Erythroblast (primary cell): ENCODE data around the gene SUPT3H.

Experiments used
- GATA1 ChIP-seq: IDR thresholded peaks from 2 replicates; pipeline ENCODE4 v1.6.1; 2011; ENCODE audit warnings: low read depth, mild to moderate bottlenecking, control low read depth, low read length, moderate library complexity
- POLR2A ChIP-seq: IDR thresholded peaks from 2 replicates; pipeline ENCODE4 v1.6.1; 2011; ENCODE audit warnings: mild to moderate bottlenecking, low read length

DNA sequence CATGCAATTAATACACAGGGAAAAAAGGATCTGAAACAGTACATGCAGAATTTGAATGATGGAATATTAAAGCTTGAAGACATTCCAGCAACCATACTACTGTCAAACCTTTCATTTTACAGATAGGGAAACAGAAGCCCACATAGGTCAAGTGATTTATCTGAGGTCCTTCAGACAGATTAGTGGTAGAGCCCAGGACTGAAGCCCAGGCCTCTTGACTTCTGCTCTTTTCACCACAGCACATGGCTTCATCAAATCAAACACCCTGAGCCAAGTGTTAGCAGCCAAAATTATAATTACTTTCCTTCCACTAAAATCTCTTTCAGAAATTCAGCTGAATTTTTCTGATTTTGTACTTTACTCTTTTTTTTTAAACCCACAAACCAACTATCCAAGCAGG is 485.2 kb downstream of the SUPT3H start:
- TF ChIP-seq POLR2A (no peak), GATA1 (no peak)
